Upper lobe of right lung (tissue), 1 donor: ENCODE data around the gene HIVEP3. TPM values are rescaled to one million over a fixed set of nuclear protein-coding genes. Genes with fewer than 3 reads are reported as not detected.

Experiments
- ATAC-seq: fragments of 200-7000 bp; cut with Tn5 transposase; one replicate; pipeline ENCODE4 v1.9.1; 2020; ENCODE audit warnings: mild to moderate bottlenecking, moderate library complexity
- DNase-seq: peaks from one replicate; pipeline ENCODE4 v3.0.0-alpha.2; 2020
- H3K27ac ChIP-seq: fragments of 200-600 bp; one replicate; pipeline ENCODE4 v1.8.0; 2022
- H3K27me3 ChIP-seq: fragments of 200-600 bp; one replicate; pipeline ENCODE4 v1.8.0; 2022; ENCODE audit warnings: mild to moderate bottlenecking
- H3K36me3 ChIP-seq: fragments of 200-600 bp; one replicate; pipeline ENCODE4 v1.8.0; 2022
- H3K4me1 ChIP-seq: fragments of 200-600 bp; one replicate; pipeline ENCODE4 v1.8.0; 2022
- H3K4me3 ChIP-seq: fragments of 200-600 bp; one replicate; pipeline ENCODE4 v1.8.0; 2022; ENCODE audit warnings: mild to moderate bottlenecking
- H3K9me3 ChIP-seq: fragments of 200-600 bp; one replicate; pipeline ENCODE4 v1.8.0; 2022
- intact Hi-C: fragments of 100-400 bp; cut with DNase I; formaldehyde crosslinking; loops from one replicate; pipeline ENCODE4 v1.11.0; 2022
- total RNA-seq: library from RNA; stranded (reverse); fragmentation: NEBNext Ultra II Directional; extraction: Animal tissue kit (Norgen Biotek cat#: 25700); gene quantifications from one replicate; pipeline ENCODE4 v1.2.1, GENCODE V29; 2021
- TF ChIP-seq, protein P1 (sequence below): fragments of 200-600 bp; IDR thresholded peaks from one replicate; pipeline ENCODE4 v1.8.0; 2022; ENCODE audit warnings: antibody characterized with exemption
- donor health status: DM: no; HTN: yes; CAD: no; lungs with severe emphysema.

Gene HIVEP3
- total RNA-seq, 1 donor from 2014 or later = 16.6 TPM

DNA sequence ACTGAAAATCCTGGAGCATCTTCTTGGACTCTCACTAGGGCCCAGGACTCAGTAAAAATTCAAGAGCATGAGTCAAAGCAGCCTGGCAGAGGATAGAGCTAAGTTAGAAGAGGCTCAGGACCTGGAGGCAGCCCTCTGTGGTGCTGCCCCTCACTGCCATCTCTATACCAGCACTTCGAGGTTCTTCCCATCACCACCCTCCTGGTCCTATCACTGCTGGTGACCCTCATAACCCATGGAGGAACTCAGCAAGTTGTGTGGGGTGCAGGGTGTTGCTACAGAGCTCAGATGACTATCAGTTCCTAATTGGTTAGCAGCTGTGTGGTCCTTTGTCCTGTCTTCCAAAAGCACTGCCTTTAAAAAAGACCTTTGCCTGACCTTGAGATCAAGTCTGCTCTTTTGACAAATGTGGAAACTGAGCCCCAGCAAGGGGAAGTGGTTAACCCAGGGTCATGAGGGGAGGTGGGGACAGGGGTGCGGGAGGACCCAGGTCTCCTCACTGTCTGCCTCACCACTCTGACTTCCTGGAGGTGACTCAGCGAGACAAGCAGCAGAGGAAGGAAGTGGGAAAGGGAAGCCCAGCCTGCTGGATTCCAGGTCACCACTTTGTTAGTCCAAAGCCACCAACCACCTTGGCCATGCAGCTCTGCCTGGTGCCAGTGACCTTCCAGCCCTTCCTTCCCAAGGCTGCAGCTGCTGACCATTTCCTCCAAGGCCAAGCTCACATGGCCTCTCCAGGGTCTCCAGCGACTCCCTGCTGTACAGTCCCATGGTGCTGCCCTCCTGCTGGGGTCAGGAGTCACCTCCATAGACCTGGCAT is 234.8 kb downstream of the HIVEP3 start:
- no peaks in the 10 kb centered on the region for H3K9me3 ChIP-seq
- peak; percentile 63 for DNase-seq
- ATAC-seq = peak; percentile 65
- intact Hi-C loops = no loop called here
- H3K4me1 ChIP-seq = peaks cover 15% of the 10 kb centered on the region
- TF ChIP-seq, protein P1, sequence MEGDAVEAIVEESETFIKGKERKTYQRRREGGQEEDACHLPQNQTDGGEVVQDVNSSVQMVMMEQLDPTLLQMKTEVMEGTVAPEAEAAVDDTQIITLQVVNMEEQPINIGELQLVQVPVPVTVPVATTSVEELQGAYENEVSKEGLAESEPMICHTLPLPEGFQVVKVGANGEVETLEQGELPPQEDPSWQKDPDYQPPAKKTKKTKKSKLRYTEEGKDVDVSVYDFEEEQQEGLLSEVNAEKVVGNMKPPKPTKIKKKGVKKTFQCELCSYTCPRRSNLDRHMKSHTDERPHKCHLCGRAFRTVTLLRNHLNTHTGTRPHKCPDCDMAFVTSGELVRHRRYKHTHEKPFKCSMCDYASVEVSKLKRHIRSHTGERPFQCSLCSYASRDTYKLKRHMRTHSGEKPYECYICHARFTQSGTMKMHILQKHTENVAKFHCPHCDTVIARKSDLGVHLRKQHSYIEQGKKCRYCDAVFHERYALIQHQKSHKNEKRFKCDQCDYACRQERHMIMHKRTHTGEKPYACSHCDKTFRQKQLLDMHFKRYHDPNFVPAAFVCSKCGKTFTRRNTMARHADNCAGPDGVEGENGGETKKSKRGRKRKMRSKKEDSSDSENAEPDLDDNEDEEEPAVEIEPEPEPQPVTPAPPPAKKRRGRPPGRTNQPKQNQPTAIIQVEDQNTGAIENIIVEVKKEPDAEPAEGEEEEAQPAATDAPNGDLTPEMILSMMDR = no peak
- H3K27ac ChIP-seq = no peak overlapping the region
- no peaks in the 10 kb centered on the region for H3K27me3 ChIP-seq
- H3K4me3 ChIP-seq = no peak overlapping the region
- H3K36me3 ChIP-seq = no peaks in the 10 kb centered on the region

DNA sequence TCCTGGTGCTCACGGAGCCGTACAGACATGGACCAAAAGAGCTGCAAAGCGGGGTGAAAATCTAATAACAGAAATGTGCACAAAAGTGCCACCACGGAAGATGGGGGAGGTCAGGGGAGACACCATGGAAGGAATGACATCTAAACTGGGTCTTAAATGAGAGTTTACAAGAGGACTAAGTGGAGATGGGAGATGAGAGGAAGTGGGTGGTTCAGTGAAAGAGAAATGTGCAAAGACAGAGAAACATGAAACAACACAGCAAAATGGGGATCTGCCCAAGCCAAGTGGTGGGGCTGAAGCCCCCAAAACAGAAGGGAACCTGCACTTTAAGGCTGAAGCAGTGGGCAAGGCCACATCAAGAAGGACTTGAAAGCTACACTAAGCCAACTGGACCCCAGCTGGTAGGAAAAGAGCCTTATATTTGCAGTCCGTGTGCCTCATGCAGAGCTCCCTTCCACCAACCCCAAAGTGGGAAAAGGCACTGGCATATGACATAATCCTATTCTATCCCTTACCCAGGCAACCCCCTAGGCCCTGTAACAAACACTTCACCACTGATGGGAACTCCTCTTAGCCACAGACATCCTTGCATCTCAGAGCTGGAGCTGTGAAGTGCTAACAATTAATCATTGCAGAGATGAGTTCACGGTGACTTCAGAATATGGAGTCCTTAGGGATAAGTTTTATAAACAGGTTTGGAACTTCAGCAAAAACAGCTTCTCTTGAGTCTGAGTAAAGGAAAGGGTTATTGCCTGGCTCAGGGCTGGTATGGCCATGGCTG is 235.7 kb downstream of the HIVEP3 start:
- no peak for ATAC-seq
- no peaks in the 10 kb centered on the region for H3K27me3 ChIP-seq
- no peaks in the 10 kb centered on the region for H3K36me3 ChIP-seq
- peak; percentile 1 for DNase-seq
- intact Hi-C loops = no loop called here
- H3K4me1 ChIP-seq = peaks cover 23% of the 10 kb centered on the region
- TF ChIP-seq, protein P1 = no peak
- H3K9me3 ChIP-seq = no peaks in the 10 kb centered on the region
- H3K4me3 ChIP-seq = no peak overlapping the region
- H3K27ac ChIP-seq = no peak overlapping the region

GRCh38 chr1:41682149-41682548 is 236.6 kb downstream of the HIVEP3 start:
- no peak overlapping the region for H3K27ac ChIP-seq

DNA sequence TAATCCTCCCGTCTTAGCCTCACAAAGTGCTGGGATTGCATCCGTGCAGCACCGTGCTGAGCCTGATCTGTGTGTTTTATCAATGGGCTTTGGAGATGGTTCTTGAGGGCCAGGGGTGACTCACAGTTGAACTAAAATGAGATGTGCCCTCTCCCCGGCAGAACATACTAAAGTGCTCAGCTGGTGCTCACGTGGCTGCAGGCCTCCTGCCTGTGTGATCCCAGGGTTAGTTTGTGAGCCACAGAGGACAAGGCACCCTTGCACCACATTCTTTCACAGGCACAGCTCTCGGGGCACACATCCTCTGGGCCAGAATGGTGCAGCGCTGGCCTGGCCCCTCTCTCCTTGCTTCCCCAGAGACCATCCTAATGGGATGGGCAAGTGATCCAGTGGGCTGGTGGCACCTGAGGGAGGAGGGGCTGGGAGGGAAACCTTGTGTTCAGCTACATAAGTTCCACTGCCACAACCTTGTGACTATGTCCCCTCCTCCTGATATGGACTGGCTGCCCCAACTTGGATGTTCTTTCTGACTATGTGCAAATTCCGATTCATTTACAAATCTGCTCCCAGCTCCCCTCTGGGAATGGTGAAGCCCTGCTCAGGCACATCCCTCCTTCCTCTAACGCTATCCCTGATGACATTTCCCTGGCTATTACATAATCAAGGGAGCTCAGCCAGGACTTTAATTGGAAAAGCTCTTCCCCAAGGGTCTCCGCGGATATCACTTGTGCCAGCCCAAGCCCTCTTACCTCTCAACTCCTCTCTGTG is 237.2 kb downstream of the HIVEP3 start:
- no peak for DNase-seq
- Histone ChIP-seq H3K9me3 (no peaks in the 10 kb centered on the region), H3K4me3 (no peak overlapping the region), H3K27me3 (no peaks in the 10 kb centered on the region), H3K4me1 (peaks cover 26% of the 10 kb centered on the region), H3K36me3 (no peaks in the 10 kb centered on the region), H3K27ac (no peak overlapping the region)
- ATAC-seq = no peak
- intact Hi-C loops = no loop called here
- TF ChIP-seq, protein P1 = no peak

More at GRCh38 chr1:41682149-41682548, 236.6 kb downstream of the HIVEP3 start:
- H3K4me3 ChIP-seq = no peak overlapping the region
- peak; percentile 43 for DNase-seq
- intact Hi-C loops = no loop called here
- peaks cover 26% of the 10 kb centered on the region for H3K4me1 ChIP-seq
- no peak for ATAC-seq
- H3K27me3 ChIP-seq = no peaks in the 10 kb centered on the region
- no peaks in the 10 kb centered on the region for H3K36me3 ChIP-seq
- no peaks in the 10 kb centered on the region for H3K9me3 ChIP-seq
- TF ChIP-seq, protein P1 = no peak

DNA sequence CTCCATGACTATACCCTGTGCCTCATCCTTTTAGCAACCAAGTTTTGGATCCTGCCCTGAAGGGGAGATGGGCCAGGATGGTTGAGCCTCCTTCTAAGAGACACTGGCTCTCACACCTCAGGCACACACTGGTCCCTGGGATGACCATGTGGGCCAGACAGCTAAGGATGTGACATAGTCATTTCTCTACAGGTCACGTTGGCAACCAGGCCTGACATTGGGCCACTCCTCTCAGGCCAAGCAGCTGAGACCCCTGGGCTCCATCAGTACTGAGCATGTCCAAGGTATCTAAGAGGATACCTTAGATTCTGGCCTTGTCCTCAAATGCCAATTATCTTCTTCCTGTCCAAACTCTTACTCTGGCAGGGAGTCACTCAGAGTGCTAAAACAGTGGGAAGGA is 238.7 kb downstream of the HIVEP3 start:
- Histone ChIP-seq H3K9me3 (no peaks in the 10 kb centered on the region), H3K27ac (no peak overlapping the region), H3K27me3 (no peaks in the 10 kb centered on the region), H3K4me1 (peaks cover 26% of the 10 kb centered on the region), H3K4me3 (no peak overlapping the region), H3K36me3 (no peaks in the 10 kb centered on the region)
- ATAC-seq (no peak), DNase-seq (peak; percentile 28)
- intact Hi-C loops = no loop called here
- TF ChIP-seq, protein P1 = no peak
